KOPT-K1 (cell line): ENCODE results near the gene ASPN.

ENCODE experiments used
- H3K27ac ChIP-seq: fragments of 200-600 bp; sonication (generic); 2 replicates; pipeline ENCODE4 v1.5.1; 2016; ENCODE audit warnings: antibody characterized with exemption, mild to moderate bottlenecking, low read depth, low read length; ENCODE audit not compliant: poor library complexity, severe bottlenecking
- H3K36me3 ChIP-seq: fragments of 200-600 bp; sonication (generic); 2 replicates; pipeline ENCODE4 v1.5.1; 2017; ENCODE audit warnings: antibody characterized with exemption, mild to moderate bottlenecking, low read length, moderate library complexity; ENCODE audit not compliant: insufficient read depth
- H3K9me3 ChIP-seq: fragments of 200-600 bp; sonication (generic); 2 replicates; pipeline ENCODE4 v1.5.1; 2017; ENCODE audit warnings: antibody characterized with exemption, low read length, mild to moderate bottlenecking; ENCODE audit not compliant: insufficient read depth, poor library complexity, severe bottlenecking

Gene ASPN

DNA sequence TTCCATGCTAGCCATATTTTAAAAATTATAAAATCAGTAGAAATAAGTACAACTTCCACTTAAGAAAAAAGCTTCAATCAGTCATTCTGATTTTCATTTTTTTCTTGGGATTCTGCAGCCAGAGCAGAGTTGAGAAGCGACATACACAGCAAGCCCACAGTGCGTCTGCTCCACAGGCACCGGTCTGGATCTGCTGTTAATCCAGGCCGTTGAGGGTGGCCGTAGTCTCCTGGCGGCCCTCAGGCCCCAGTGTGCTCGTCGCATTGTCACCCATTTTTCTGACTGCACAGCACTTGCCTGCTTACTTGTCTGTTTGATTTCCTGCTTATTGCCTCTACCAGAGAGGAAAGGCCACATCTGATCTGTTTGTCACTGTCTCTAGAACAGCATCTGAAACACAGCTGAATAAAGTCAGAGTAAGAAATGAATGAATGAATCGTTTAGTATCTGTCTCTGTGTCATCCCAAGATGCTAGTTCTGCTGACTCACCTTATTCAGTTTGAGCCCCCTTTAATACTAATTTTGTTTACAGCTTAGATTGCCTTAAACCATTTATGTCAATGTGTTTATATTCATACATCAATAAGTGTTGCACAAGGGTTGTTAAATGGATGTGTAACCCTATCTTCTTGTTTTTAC is 11.6 kb upstream of the ASPN start:
- H3K27ac ChIP-seq = no peak overlapping the region

DNA sequence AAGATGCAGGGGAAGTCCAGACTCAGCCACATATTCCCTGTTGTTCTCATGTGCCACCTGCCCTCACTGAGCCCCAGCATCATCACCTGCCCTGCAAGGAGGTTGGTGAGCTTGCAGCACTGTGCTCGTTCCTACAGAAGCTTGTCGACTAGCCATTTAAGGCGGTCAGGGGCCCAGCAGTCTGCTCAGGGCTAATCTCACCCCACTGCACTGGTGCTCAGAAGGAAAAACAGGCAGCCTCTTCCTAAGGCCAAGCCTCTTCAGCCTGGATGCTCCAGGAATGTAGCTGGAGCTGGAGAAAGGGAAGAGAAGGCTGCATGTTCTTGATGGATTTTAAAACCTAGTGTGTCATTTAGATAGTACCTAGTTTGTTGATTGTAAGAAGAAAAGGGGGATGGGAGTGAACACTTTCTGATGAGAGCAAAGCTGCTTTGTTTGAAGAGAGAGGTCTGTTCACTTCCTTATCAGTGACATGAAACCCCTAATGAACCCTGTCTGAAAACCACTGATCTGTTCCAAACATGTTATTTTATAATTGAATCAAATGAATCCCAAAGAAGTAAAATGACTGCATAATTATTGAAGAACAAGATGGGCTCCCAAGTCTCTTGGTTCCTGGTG is 10.6 kb upstream of the ASPN start:
- Histone ChIP-seq H3K9me3 (no peaks in the 10 kb centered on the region), H3K36me3 (no peaks in the 10 kb centered on the region), H3K27ac (no peak overlapping the region)

More for the DNA sequence above, 11.6 kb upstream of the ASPN start:
- no peaks in the 10 kb centered on the region for H3K36me3 ChIP-seq
- H3K9me3 ChIP-seq = no peaks in the 10 kb centered on the region

DNA sequence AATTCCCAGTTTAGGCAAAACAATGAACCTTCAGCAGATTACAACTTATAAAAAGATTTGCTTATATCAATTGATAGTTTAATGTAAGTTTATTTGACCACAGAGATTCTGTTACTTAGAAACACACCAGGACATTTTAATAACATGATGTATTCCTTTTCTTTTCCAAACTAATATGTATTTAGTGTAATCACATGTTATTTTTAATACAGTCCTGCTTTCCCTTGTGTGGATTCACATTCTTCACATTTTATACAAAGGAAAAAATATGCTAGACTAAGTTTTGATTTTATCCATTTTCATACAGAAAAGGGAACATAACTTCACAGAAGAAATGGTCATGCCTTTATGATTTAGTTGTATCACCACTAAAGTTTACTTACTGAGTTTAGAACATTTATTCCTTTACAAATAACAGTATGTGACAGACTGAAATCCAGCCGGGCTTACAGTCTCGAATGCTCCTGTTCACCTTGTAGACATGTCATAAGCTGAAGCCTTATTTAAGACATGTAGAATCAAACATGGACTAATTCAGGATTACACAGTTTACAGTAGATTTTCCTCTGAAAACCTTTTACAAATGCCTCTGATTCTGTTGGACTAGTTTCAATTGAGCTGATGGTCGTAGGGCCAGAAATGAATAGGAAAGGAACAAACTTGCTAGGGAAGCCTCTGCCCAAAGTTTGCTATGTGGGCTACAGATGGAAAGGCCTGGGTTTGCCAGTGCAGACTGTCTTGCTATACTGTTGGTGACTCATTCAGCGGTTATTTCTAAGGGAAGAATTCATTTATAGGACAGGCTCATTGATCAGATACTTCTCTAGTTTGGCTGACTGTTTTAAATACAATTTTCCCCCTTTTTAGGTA is 6.6 kb upstream of the ASPN start:
- Histone ChIP-seq H3K27ac (no peak overlapping the region), H3K36me3 (no peaks in the 10 kb centered on the region), H3K9me3 (no peaks in the 10 kb centered on the region)

DNA sequence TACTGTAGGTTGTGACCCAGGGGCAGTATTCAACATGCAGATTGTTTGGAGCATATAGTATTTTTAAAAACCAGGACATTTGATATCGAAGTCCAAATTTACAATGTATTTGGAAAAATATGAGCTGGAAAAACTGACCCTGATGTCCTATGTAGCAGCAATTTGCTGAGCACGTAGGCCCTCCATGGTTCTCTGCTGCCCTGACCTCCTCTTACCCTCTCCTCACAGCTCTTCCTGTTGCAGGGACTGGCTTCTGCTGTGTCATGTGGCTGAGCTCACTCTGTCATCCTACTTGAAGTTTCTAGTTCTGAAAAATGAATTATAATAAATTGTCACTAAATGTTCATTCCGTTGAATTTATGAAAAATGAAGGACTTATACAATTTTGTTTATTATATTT is 4.1 kb upstream of the ASPN start:
- H3K9me3 ChIP-seq = no peaks in the 10 kb centered on the region
- no peaks in the 10 kb centered on the region for H3K36me3 ChIP-seq

GRCh38 chr9:92484563-92484962 is 2.3 kb upstream of the ASPN start:
- H3K27ac ChIP-seq = no peak overlapping the region

More for the DNA sequence above, 4.1 kb upstream of the ASPN start:
- no peak overlapping the region for H3K27ac ChIP-seq

GRCh38 chr9:92483627-92484545 is 1.6 kb upstream of the ASPN start:
- Histone ChIP-seq H3K27ac (no peak overlapping the region), H3K9me3 (no peaks in the 10 kb centered on the region), H3K36me3 (no peaks in the 10 kb centered on the region)

More at GRCh38 chr9:92484563-92484962, 2.3 kb upstream of the ASPN start:
- Histone ChIP-seq H3K9me3 (no peaks in the 10 kb centered on the region), H3K36me3 (no peaks in the 10 kb centered on the region)

DNA sequence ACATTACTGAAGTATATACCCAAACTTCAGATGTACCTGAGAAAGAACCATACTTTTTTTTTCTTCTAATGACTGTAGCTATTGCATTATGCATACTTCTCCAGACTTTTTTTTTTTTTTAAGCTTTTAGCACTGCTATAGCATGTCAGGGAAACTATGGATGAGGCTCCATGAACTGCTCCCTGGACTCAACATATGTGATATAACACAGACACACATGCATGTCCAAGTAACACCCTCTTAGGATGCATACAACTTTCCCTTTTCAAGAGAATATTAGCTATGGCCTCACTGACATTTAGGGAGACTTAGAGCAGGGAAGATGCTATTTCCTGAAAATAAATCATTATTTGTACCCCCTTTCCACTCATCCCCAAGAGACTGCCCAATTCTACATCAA is 499 bp upstream of the ASPN start:
- Histone ChIP-seq H3K9me3 (no peaks in the 10 kb centered on the region), H3K27ac (no peak overlapping the region), H3K36me3 (no peaks in the 10 kb centered on the region)

- Histone ChIP-seq H3K27ac (no peak overlapping the region), H3K36me3 (no peaks in the 10 kb centered on the region), H3K9me3 (no peaks in the 10 kb centered on the region)
Observed at GRCh38 chr9:92480986-92481633, 1.2 kb downstream of the ASPN start.

DNA sequence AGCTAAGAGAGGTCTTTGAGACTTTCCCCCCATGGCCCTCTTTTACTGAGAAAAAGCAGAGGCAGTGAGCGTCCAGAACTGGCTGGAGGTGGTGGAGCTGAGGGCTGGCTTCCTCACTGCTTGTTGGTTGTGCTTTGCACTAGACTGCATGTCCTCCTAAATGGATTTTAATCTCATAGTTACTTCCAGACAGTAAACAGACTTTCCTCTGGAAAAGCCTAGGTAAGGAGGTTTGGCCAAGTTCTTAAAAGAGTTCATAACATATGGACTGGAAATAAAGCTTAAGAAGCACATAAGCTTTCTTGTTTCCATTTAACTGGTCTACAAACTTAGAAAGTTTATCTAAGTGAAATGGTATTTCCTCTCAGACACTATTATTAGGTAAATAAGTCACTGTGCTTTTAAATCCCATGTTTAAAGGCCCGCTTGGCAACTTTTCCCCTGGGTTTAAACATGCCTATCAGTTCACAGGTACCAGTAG is 2.0 kb downstream of the ASPN start:
- no peaks in the 10 kb centered on the region for H3K36me3 ChIP-seq
- no peak overlapping the region for H3K27ac ChIP-seq
- no peaks in the 10 kb centered on the region for H3K9me3 ChIP-seq

- no peaks in the 10 kb centered on the region for H3K9me3 ChIP-seq
- H3K27ac ChIP-seq = no peak overlapping the region
- H3K36me3 ChIP-seq = no peaks in the 10 kb centered on the region
Observed at GRCh38 chr9:92479346-92479745, 3.0 kb downstream of the ASPN start.

GRCh38 chr9:92478783-92479182 is 3.5 kb downstream of the ASPN start:
- H3K27ac ChIP-seq = no peak overlapping the region
- H3K36me3 ChIP-seq = no peaks in the 10 kb centered on the region
- H3K9me3 ChIP-seq = no peaks in the 10 kb centered on the region

DNA sequence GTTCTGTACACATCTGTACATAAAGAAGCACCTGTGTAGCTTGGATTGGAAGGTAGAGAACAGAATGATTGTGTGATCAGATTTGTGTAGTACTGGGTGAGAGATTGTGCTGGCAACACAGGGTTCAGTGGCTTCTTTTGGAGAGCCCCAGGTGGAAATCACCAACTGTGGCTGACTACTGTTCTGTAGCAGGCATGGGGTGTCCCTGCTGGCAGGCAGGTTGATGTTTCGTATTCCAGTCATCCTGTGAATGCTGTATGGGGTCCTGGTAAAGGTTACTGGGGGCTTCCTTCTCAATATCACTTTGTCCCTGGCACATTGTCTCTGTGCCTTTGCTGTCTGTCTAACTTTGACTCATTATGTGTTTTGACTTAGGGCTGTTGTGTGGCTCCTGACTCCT is 5.3 kb downstream of the ASPN start:
- H3K27ac ChIP-seq = no peak overlapping the region
- H3K9me3 ChIP-seq = no peaks in the 10 kb centered on the region

GRCh38 chr9:92474587-92474986 is 7.7 kb downstream of the ASPN start:
- Histone ChIP-seq H3K27ac (no peak overlapping the region), H3K36me3 (no peaks in the 10 kb centered on the region), H3K9me3 (no peaks in the 10 kb centered on the region)

More for the DNA sequence above, 5.3 kb downstream of the ASPN start:
- H3K36me3 ChIP-seq = no peaks in the 10 kb centered on the region

- Histone ChIP-seq H3K27ac (no peak overlapping the region), H3K9me3 (no peaks in the 10 kb centered on the region), H3K36me3 (no peaks in the 10 kb centered on the region)
Observed at GRCh38 chr9:92468206-92468605, 14.1 kb downstream of the ASPN start.
